A172 (cell line): ENCODE data around the gene GPRIN1. TPM values are rescaled to one million over a fixed set of nuclear protein-coding genes. Genes with fewer than 3 reads are reported as not detected.

ENCODE experiments used
- DNase-seq: peaks from one replicate; pipeline ENCODE4 v3.0.0-alpha.2; 2015; ENCODE audit warnings: low spot score
- total RNA-seq: library from RNA; depleted of rRNA; stranded (reverse); fragments of >200 nt; shearing (Covaris generic); gene quantifications from 2 replicates; pipeline ENCODE4 v1.2.3, GENCODE V29; 2014; rRNA removed

Gene GPRIN1
- total RNA-seq, result 20.3 and 24.6 TPM in 2 replicates

DNA sequence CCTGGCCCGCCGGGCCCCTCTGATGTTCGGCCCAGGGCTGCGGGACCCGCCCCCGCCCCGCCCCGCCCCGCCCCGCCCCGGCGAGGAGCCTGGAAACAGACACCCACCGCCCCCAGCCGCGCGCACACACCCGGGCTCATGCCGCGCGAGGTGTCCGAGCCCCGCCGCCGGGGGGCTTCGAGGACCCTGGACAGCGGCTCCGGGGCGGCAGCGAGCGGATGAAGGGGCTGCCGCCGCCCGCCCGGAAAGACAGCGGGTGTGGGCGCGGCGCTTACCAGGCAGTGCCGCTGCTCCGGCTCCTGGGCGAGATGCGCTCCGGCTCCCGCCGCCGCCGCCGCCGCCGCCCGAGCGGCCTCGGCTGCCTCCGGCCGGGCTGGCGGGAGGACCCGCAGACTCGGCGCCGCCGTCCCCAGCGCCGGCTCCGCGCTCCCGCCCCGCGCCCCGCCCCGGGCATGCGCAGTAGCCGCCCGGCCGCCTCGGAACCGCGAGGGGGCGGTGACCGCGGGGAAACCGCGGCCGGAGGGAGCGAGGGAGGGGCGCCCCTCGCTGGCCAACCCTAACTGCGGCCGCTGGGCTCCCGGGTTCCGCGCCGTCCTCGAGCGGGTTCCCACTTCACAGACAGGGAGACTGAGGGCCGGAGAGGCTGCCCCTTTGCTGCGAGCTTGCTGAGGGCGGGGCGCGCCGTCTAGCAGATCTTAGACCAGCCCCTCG is at the start of gene GPRIN1:
GPRIN1 (minus strand) TSS at position 433 of the 711 bp plus-strand sequence. CDS start 10,322 bp downstream, outside the sequence.
- DNase-seq, result peak; percentile 33

DNA sequence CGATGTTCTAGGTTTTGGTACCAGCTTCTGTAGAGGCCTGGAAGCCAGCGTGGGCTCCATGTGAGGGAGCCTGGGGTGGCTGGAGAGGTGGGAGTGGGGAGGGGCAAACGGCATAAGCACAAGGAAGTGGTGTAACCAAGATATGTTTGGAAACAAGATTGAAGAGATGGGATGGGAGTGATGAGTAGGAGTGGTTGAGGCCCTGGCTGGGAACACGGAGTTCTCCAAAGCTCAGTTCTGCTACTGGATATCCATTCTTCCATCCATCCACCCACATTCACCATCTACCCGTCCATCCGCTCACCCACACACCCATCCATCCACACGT is 49.5 kb upstream of the GPRIN1 start:
- DNase-seq, result no peak

DNA sequence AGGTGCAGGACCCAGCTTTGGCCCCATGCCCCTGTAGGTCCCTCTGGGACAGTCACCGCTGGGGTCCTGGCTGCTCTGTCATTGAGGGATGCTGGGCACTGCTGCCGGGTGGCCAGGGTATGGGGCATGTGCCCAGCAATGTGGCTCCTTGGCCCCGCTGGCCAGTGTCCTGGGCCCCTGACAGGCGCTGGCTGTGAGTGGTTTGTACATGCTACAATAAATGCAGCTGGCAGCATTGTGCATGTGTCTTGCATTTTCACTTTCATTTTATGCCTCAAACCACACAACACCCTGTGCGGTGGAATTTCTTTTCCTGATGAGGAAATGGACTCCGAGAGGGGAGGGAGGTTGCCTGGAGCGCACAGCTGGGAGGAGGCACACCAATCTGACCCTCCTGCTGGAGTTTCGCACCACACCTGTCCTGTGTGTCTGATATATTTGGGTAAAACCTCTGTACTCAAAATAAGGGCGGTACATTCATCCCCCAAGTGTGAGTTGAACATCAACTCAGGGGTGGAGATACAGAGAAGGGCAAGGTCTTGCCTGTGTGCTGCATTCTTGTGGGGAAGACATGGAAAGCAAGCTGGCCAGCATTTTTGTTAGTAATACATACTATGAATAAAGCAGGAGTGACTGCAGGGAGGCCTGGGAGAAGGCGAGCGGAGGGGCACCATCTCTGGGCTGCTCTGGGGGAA is 49.0 kb upstream of the GPRIN1 start:
- DNase-seq, result peak; percentile 49

DNA sequence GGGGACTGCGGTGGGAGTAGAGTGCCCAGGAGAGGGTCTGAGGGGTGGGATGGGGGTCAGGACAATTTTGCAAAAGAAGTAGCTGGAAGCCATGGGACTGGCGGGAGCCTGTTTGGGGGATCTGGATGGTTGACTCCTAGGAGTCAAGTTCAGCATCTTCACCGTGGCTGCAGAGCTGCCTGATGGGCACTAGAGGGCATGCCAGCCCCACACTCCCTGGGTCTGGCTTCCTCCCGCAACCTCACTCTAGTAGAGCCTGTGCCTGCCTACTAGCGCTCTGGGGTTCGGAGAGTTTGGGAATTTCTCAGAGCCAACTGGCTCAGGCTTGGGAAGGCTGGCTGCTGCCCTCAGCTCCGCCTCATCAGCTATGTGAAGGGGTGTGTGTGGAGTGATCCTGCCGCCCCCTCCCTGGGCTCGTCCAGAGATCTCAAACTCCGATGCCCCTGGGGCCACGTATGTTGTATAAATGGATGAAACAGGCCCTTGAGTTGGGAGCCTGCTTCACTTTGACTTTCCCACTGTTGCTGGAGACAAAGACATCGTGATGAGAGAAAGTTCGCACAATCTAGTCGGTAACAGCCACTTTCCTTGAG is 48.1 kb upstream of the GPRIN1 start:
- peak; percentile 77 for DNase-seq

DNA sequence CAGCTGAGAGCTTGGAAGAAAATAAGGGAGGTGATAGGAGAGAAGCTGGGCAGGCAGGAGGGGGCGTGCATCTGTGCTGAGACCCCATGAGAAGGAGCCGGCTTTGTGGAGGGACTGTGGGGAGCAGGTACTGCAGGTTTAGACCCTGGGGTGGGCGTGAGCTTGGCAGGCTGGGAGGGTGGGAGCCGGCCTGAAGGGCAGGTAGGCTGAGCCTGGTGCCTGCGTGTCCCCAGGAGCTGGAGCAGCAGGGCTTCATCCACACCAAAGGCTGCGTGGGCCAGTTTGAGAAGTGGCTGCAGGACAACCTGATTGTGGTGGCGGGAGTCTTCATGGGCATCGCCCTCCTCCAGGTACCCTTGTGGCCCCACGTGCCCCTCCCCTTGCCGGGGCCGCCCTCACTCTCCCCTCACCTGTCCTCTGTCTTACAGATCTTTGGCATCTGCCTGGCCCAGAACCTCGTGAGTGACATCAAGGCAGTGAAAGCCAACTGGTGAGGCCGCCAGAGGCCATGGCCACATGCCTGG is 46.6 kb upstream of the GPRIN1 start:
- DNase-seq, result no peak

DNA sequence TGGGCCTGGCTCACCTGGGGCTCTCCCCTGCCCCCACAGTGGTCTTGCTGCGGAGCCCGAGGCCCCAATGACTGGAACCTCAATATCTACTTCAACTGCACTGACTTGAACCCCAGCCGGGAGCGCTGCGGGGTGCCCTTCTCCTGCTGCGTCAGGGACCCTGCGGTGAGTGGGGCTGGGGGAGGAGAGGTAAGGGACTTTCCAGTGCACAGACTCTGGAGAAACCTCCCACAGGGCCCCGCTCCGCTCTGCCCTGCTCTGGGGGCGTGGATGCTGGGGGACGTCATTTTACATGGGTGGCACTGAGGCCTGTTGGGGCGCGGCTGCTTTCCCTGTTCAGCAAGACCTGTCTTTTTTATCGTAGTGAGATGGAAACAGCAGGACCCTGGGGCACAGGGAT is 44.9 kb upstream of the GPRIN1 start:
- no peak for DNase-seq

DNA sequence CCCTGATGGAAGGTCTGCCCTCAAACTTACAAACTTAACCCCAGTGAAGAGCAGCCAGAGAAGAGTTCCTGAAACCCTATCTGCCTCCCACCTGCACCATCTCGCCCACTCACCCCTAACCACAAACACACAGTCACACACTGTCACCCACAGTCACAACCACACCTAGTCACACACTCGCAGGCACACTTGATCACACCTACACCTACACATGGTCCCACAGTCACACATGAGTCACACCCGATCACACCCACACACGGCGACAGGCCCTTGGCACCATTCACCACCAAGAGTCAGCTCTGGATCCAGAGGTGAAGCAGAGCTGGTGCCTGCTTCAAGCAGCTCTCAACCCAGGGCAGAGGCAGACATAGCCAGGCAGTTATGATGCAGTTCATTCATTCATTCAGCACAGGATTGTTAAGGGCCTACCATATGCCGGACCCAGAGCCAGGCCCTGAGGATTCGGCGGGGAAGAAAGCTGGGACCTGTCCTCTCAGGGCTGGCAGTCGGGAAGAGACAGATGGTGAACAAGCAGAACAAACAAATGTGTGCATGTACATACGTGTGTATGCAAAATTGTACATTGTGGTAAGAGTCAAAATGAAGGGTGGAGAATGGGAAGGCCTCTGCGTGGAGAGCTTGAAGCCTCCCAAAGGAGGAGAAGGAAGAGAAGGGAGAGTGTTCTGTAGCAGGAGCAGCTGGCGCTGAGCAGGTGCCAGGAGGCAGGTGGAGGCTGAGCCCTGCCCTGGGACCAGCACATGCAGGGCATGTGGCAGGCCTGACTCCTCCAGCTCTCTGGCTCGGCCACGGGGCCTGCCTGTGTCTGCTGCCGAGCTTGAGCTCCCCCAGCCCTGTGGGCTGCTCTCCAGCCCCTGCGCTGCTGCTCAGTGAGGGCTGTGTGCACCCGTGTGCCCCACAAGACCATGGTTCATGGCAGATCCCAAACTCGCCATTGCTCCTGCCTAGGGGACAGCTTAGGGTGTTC is 43.7 kb upstream of the GPRIN1 start:
- no peak for DNase-seq

DNA sequence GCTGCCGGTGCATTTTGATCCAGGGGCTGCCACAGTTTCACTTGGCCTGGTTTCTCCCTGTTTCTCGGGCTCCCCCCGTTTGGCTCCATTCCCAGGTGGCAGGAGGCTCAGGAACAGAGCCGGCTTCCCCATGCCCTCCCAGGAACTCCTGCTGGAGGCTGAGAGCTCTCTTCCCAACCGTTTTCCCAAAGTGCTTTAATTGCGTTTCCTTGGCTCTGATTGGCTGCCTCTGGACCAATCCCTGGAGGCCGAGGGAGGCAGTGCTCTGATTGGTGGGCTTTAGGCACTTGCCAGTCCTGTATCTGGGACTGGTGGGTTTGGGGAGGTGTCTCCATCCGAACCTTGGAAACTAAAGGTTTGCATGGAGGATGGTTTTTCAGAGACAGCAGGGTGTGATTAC is 42.2 kb upstream of the GPRIN1 start:
- DNase-seq, result no peak

DNA sequence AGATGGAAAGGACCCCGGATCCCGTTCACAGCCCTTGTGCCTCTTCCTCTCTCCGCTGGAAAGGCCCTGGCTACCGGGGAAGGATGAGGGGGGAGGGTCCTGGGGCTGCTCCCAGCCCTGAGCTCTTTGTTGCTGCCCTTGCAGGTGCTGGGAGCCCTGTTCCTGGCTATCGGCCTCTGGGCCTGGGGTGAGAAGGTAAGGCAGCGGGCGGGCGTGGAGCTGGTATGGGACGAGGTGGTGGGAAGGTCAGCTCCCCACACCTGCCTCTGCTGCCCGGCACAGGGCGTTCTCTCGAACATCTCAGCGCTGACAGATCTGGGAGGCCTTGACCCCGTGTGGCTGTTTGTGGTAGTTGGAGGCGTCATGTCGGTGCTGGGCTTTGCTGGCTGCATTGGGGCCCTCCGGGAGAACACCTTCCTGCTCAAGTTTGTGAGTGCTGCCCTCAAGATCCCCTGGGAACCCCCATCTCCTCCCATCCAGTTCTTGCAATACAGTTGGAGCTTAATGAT is 41.6 kb upstream of the GPRIN1 start:
- DNase-seq, result no peak

DNA sequence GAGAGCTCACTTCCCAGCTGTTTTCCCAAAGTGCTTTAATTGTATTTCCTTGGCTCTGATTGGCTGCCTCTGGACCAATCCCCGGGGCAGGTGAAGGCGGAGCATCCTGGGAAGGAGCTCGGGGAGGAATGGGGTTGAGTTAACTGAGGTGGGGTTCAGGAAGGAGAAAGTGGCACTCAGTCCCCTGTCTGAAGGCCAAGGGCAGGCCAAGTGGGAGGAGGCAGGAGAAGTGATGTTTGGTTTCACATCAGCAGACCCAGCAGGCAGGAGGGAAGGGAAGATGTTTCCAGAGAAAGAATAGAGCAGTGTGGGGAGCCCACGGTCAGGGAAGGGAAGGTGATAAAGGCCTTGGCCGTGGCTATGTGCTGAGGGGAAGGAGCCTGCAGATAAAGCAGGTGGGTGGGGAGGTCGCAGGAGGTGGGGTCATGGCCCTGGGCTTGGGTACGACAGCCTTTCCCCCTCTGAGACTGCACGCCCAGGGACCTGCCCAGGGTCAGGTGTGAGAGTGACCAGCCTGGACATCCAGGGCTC is 40.5 kb upstream of the GPRIN1 start:
- DNase-seq, result no peak

DNA sequence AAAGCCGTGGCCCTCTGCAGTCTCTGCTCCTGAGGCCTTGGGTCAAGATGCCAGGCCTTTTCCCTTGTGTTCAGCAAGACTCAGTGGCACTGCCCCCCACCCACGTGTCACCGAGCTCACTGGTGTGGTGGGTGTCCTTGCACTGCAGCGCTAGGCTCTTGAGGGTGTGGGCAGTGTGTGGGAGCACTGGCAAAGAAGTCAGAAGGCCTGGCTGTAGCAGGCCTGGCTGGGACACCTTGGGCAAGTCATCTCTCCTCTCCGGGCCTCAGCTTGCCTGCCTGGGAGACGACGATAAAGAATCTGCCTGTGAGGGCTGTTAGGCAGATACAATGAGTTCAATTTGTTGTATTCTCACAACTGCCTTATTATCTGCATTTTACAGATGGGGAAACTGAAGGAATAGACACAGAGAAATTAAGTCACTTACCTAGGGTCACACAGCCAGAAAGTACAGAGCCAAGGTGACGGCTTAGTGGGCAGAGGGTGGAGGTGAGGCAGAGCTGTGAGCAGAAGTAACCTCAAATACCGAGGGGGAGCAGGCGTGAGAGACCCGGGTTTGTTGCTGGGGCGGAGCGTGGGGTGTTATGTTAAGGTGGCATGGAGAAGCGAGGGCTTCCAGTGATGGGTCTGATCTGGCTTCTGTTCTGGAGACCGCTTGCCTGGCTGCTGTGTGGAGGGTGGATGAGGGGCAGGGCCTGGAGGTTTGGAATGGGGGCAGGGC is 38.7 kb upstream of the GPRIN1 start:
- DNase-seq, result no peak

DNA sequence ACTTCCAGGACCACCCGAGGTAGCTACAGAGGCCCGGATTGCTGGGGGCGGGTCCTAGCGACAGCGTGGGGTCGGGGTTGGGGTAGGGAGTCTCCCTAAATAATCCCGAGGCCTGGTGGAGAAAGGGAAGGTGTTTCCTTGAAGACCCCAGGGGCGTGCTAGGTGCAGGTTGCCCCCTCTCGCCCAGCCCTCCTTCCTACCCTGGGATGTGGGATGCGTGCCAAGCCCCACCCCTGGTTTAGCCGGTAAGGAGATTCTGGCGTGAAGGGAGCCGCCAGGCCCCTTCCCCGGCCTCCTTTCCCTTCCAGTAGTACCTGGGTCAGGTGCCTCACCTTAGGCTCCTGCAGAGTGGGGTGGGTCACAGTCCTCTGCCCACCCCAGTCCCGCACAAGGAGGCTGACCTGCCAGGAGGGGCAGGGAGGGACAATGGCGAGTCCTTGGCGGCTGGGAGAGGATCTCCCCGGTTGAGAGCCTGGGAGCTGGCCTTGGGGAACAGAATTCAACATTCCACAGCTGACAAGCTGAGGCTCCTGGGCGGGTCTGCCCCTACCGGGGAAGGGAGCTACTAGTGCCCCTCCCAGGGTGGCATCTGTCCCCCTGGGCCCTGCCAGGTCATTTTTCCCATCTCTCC is 38.0 kb upstream of the GPRIN1 start:
- peak; percentile 38 for DNase-seq

DNA sequence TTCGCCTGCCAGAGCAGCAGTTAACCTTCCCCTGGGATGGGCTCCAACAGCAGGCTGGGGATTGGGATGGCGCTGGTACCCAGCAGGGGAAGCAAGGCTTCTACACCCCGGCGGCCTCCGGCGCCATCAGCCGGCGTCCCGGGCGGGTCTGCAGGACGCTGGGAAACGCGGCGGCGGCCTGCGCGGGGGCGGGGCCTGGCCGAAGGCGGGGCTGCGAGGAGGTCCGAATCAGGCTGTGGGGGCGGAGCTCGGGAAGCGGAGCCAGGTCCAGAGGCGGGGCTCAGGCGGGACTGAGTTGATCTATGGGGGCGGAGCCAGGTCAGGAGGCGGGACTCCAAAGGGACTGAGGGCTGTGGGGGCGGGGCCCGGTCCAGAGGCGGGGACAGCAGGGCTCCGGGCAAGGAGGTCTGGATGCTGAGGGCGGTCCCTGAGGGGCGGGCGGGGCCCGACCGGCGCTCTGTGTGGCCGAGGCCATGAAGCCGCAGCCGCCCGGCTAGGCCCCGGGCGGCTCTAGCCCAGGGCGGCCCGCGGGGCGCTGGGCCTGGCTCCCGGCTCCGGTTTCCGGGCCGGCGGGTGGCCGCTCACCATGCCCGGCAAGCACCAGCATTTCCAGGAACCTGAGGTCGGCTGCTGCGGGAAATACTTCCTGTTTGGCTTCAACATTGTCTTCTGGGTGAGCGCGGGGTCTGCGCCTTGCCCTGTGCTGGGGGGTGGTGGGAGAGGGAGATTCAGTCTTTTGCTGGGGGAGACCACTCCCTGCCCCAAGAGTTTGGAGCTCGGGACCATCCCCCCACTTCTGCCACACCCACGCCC is 37.3 kb upstream of the GPRIN1 start, which contains the start of gene TSPAN17:
TSPAN17 (plus strand) TSS at position 455 of the 813 bp plus-strand sequence; CDS start at position 587, 132 bp downstream.
- peak; percentile 96 for DNase-seq

DNA sequence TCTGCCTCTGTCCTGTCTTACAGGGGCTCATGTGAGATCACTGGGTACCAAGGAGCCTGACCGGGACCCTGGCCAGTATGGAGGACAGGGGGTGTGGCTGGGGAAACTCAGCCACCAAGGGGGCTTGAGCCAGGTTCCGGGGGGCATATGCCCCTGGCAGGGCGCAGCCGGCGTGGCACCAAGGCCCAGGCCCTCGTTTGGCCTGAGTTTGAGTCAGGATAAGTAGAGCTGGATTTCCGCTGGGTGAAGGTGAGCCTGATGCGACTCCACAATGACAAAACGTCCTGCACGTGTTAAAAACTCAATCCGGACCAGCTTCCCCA is 36.7 kb upstream of the GPRIN1 start:
- DNase-seq, result no peak

DNA sequence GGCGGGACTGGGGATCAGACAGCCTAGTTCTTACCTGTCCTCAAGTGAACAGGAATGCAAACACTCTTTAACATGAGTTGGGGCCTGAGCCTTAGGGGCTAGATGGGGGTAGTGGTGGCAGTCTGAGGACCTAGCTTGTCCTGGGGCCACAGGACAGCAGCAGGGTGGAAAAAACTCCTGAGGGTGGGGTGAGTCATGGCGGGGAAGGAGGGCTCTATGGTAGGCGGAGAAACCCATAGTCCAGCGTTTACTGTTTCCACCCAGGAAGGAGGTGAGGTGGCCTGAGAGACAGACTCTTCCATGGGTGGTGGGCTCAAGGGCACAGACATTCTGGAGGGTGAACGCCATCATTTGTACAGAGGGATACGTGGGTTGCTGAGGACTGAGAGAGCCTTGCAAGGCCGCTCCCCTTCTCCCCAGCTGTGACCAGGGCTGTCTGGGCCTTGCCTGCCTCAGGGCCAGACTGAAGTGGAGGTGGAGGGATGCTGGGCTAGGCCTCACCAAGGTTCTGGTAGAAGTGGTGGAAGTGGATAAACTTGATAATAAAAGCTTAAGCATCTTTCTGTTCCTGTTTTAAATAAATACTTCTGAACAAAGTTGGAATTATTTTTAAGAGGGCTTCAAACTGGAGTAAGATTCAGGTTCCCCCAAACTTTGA is 36.2 kb upstream of the GPRIN1 start:
- DNase-seq, result no peak

DNA sequence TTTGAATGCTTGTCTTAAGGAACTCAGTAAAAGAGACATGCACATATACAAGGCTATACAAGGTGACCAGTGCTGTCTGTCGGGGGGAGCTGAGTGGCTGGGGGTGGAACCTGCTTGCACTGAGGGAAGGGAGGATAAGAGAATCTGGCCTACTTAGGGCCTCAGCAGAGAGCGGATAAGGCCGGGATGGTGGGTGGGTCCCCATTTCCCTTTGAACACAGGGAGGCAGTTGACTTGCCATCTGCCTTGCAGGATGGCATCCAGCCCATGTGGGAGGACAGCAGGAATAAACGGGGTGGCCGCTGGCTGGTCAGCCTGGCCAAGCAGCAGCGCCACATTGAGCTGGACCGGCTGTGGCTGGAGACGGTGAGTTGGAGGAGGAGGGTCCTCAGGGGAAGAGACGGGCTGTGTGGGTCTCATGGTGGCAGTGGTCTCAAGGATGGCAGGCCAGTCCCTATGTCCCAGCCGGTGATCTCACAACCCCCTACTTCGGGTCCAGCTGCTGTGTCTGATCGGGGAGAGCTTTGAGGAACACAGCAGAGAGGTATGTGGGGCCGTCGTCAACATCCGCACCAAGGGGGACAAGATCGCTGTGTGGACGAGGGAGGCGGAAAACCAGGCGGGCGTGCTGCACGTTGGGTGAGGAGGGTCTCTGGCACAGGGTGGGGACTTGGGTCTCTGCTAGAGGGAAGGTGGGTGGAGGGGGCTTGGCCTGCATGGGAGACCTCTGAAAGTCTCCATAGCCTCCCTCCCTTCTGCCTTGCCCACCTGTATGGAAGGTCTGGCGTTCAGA is 35.1 kb upstream of the GPRIN1 start:
- DNase-seq, result no peak

DNA sequence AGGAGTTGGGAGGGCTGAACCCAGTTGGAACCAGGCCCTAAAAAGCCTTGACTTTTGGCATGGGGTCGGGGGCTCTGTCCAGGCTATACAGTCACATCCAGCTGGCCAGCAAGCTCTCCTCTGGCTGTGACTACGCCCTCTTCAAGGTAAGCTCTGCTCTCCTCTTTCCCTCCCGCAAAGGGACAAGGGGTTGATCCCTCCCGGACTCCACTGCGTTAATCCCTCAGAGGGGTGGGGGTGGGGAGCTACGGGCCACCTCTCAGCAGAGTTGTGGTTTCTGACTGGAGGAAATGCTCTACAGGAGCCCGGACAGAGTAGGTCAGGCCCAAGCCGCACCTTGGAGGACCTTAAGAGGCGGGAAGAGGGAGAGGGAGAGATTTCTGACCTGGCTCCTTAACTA is 34.3 kb upstream of the GPRIN1 start:
- DNase-seq, result no peak
